NCI-H460 (cell line): ENCODE data around the gene TMEM202. TPM values are rescaled to one million over a fixed set of nuclear protein-coding genes. Genes with fewer than 3 reads are reported as not detected.
"Not testable (repeated sequence)": the region's sequence is repeated elsewhere in the genome, so short reads cannot be mapped to it uniquely, and the experiment has no call there.

Source experiments
- DNase-seq: peaks from one replicate; pipeline ENCODE4 v3.0.0-alpha.2; 2016; ENCODE audit warnings: low read depth; ENCODE audit errors: extremely low read depth
- polyA plus RNA-seq: library from polyadenylated mRNA; depleted of rRNA; stranded (reverse); fragments of >200 nt; gene quantifications from 2 replicates; pipeline ENCODE4 v1.2.3, GENCODE V29; 2014; cell fraction: nucleus; rRNA removed
- total RNA-seq: library from RNA; depleted of rRNA; stranded (reverse); fragments of >200 nt; shearing (Covaris generic); gene quantifications from 2 replicates; pipeline ENCODE4 v1.2.3, GENCODE V29; 2014; rRNA removed

TMEM202 gene, protein sequence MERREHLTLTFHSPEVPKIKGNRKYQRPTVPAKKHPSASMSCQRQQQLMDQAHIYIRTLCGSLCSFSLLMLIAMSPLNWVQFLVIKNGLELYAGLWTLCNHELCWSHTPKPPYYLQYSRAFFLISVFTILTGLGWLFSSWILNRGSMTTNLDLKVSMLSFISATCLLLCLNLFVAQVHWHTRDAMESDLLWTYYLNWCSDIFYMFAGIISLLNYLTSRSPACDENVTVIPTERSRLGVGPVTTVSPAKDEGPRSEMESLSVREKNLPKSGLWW
- total RNA-seq: not detected in 2 replicates
- not detected in 2 replicates for polyA plus RNA-seq

GRCh38 chr15:72397796-72398588 is at the start of gene TMEM202:
TMEM202 (plus strand) TSS chr15:72398305; CDS start chr15:72398327, 22 bp downstream.
- no peak for DNase-seq

GRCh38 chr15:72353266-72353665 is 44.8 kb upstream of the TMEM202 start:
- no peak for DNase-seq

GRCh38 chr15:72354496-72354895 is 43.6 kb upstream of the TMEM202 start:
- no peak for DNase-seq

DNA sequence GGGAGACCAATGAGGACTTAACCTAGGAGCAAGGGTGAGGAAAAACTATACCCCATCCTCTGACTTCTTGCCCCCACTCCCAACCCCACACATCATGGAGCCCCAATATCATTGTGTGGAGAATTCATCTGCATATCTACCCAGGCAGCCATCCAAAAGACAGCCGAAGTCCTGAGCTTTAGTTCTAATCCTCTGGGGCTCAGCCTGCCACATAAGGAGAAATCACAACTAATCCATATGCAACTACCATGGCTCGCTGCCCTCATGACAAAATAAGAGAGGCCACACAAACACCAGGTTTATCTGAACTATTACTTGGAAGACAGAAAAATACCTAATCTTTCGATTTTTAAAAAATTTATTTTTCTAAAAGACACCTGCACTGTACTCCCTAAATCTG is 40.0 kb upstream of the TMEM202 start:
- no peak for DNase-seq

GRCh38 chr15:72358650-72359171 is 39.4 kb upstream of the TMEM202 start:
- DNase-seq: no peak

GRCh38 chr15:72361176-72361575 is 36.9 kb upstream of the TMEM202 start:
- no peak for DNase-seq

DNA sequence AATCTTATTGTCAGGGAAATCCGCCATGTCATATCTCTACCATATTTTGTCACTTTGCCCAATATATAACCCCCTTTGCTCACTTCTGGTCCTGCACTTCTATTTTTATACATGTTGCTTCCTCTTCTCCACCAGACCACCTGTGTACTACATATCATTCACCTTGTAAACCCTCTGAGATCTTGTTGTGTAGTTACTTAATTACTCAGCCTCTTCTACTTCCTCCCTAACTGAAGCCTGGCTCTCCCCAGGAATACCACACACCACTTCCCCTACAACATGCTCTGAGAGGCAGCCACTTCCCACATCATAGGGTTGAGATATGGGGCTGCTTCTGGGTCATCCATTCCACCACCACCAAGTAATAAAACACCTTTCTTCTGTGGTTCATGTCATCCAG is 32.3 kb upstream of the TMEM202 start:
- no peak for DNase-seq

- DNase-seq: no peak
Observed at GRCh38 chr15:72368325-72368724, 29.8 kb upstream of the TMEM202 start.

- DNase-seq: no peak
Observed at GRCh38 chr15:72368899-72369298, 29.2 kb upstream of the TMEM202 start.

GRCh38 chr15:72369964-72370363 is 28.1 kb upstream of the TMEM202 start:
- no peak for DNase-seq

DNA sequence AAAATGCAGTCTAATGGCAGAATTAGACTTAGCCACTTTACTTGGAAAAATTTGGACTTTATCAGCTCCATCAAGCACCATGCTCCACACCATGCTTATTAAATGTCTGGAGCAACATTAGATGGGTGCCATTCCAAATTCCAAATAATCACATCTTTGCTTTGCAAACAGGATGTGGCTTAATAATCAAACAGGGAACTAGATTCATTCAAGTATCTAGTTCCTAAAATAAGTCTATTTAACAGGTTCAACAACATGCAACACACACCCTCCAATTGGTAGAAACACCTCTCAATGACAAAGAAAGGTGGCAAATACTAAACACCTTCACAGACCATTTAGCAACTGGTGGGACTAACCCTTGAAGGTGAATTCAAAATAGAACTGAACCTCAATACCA is 25.7 kb upstream of the TMEM202 start:
- DNase-seq: no peak

- no peak for DNase-seq
Observed at GRCh38 chr15:72375501-72375845, 22.6 kb upstream of the TMEM202 start.

DNA sequence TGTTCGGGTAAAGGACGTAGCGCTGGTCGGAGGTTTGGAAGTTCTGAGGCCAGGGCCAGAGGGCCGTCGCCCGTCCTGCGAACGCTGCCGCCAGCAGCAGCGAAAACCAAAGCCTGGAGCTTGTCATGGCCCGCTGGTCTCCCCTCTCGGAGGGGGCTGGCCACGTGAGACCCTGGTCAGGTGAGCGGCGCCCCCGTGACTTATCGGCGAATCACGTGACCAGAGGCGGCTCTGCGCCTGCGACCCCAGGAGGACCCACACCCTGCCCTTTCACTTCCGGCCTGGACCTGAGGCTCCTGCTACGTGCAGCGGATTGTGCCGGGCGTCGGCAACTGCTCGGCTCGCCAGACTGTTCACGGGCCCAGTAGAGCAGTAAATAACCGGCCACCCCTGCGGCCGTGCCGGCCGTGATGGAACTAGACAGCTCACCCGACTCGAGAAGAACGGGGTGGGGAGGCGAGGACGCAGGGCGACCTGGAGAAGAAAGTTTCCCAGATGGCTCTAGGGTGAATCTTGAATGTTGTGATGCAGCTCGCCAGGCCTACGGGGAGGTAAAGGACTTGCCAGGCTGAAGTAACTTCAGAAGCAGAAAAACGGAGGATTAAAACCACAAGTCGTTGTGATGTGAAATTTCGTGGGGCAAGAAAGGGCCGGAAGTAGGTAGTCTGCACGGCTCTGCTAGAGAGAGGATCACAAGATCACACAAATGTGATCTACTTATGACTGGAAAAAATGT is 22.1 kb upstream of the TMEM202 start, which contains the start of gene HEXA:
Gene HEXA (minus strand): TSS at position 169 of the 736 bp plus-strand sequence. CDS start 42 bp downstream, at position 127.
- DNase-seq: peak; percentile 82

GRCh38 chr15:72377331-72377730 is 20.8 kb upstream of the TMEM202 start:
- DNase-seq: no peak

- DNase-seq: not testable (repeated sequence)
Observed at GRCh38 chr15:72379106-72379505, 19.0 kb upstream of the TMEM202 start.

DNA sequence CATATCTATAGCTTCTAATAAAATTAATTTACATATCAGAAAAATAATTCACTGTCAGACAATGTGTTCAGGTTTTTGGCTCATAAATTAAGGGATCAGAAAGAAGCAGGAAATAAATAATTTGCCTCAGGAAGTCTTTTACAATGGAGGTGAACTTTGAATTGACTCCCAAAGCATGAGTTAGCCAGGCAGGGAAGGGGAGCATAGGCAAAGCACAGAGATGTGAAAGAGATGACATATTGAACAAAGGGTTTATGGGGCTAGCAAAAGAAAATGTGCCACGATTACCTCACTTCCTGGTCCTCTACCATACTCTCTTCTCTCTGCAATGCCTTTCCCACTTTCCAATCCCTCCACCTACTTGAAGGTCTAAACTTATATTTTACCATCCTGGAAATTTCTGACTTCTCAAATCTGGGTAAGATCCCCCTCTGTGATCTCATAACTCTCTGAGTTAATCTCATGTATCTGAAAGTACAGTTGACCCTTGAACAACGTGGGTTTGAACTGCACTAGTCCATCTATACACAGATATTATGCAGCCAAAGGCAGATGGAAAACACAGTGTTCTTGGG is 18.2 kb upstream of the TMEM202 start:
- no peak for DNase-seq

GRCh38 chr15:72380743-72381142 is 17.4 kb upstream of the TMEM202 start:
- no peak for DNase-seq

GRCh38 chr15:72382146-72382545 is 16.0 kb upstream of the TMEM202 start:
- no peak for DNase-seq

DNA sequence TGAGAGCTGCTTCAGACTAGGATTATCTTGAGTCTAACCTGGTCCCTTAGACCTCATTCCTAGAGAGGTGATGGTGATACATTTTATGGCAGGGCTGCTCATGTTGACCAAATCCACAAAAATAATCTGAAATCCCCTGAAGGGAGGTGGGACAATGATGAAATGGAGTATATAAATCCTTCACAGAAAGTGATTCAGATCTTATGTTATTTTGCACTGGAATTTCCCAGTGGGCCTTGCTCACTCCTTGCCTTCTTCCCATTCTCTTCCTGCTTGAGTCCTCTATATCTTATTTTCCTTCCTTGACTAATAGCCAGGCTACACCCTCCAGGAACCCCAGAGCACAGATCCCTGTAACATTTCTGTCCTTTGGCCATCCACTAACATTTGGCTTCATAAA is 10.4 kb upstream of the TMEM202 start:
- no peak for DNase-seq

- no peak for DNase-seq
Observed at GRCh38 chr15:72389231-72389630, 8.9 kb upstream of the TMEM202 start.

DNA sequence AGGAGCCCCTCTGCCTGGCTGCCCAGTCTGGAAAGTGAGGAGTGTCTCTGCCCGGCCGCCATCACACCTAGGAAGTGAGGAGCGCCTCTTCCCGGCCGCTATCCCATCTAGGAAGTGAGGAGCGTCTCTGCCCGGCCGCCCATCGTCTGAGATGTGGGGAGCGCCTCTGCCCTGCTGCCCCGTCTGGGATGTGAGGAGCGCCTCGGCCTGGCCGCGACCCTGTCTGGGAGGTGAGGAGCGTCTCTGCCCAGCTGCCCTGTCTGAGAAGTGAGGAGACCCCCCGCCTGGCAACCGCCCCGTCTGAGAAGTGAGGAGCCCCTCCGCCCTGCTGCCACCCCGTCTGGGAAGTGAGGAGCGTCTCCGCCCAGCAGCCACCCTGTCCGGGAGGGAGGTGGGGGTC is 1.8 kb upstream of the TMEM202 start:
- DNase-seq: not testable (repeated sequence)
